Upper lobe of left lung (tissue), 6 donors: ENCODE data around the gene CARD6. TPM values are rescaled to one million over a fixed set of nuclear protein-coding genes. Genes with fewer than 3 reads are reported as not detected.

ENCODE experiments used
- ATAC-seq, 2 donors: fragments of 200-7000 bp; cut with Tn5 transposase; one replicate each; pipeline ENCODE4 v1.9.1; 2022; ENCODE audit warnings: mild to moderate bottlenecking in 2 of 2, moderate library complexity in 2 of 2; ENCODE audit not compliant: low FRiP score in 2 of 2
- DNase-seq, 2 donors: peaks; one replicate each; pipeline ENCODE4 v3.0.0-alpha.2; 2019 to 2020
- H3K27ac ChIP-seq, 4 donors: fragments of 200-600 bp; sonication (generic); one replicate each; pipeline ENCODE4 v1.5.1; 2016 to 2019
- H3K27me3 ChIP-seq, 4 donors: fragments of 200-600 bp; sonication (generic); one replicate each; pipeline ENCODE4 v1.5.1; 2017 to 2019
- H3K36me3 ChIP-seq, 4 donors: fragments of 200-600 bp; sonication (generic); one replicate each; pipeline ENCODE4 v1.5.1; 2016 to 2019
- H3K4me1 ChIP-seq, 4 donors: fragments of 200-600 bp; sonication (generic); one replicate each; pipeline ENCODE4 v1.5.1; 2018 to 2019
- H3K4me3 ChIP-seq, 4 donors: fragments of 200-600 bp; sonication (generic); one replicate each; pipeline ENCODE4 v1.5.1; 2017 to 2019; ENCODE audit warnings: mild to moderate bottlenecking in 2 of 4, moderate library complexity in 1 of 4
- H3K9me3 ChIP-seq, 4 donors: fragments of 200-600 bp; sonication (generic); one replicate each; pipeline ENCODE4 v1.5.1; 2018 to 2019
- CTCF ChIP-seq, 6 experiments: fragments of 450-650 bp in 4 of 6; fragments of 200-600 bp in 2 of 6; sonication (generic) in 2 of 6; IDR thresholded peaks; one replicate each; pipeline ENCODE4 v1.5.1; 2016 to 2019; ENCODE audit warnings: antibody characterized with exemption in 6 of 6
- EP300 ChIP-seq, 4 donors: sonication (generic); formaldehyde crosslinking; IDR thresholded peaks; one replicate each; pipeline ENCODE4 v1.5.1; 2017; ENCODE audit warnings: antibody characterized with exemption in 4 of 4, control low read depth in 2 of 4
- POLR2A ChIP-seq, 4 donors: fragments of 450-650 bp; IDR thresholded peaks; one replicate each; pipeline ENCODE4 v1.5.1; 2016 to 2017; ENCODE audit warnings: antibody characterized with exemption in 4 of 4, mild to moderate bottlenecking in 2 of 4
- POLR2AphosphoS5 ChIP-seq, 2 donors: sonication (generic); formaldehyde crosslinking; IDR thresholded peaks; one replicate each; pipeline ENCODE4 v1.5.1; 2017; ENCODE audit warnings: antibody characterized with exemption in 2 of 2
- WGBS, 2 donors: methylation state at CpG; one replicate each; pipeline ENCODE4 v1.1.5; 2017 to 2018; 5-methylcytosine and 5-hydroxymethylcytosine counted together
- total RNA-seq, 6 donors: library from RNA; depleted of rRNA in 4 of 6; stranded (reverse); fragments of >200 nt in 4 of 6; gene quantifications; one replicate each; pipeline versions ENCODE4 v1.1.0 to v1.2.1, GENCODE V29; 2016 to 2021
- donor health status: DM: no; HTN: no; CAD: no; lungs with moderate emphysema.
- donor health status: DM: no; HTN: yes; CAD: no; lungs with severe emphysema.

Gene CARD6
- total RNA-seq, 6 donors from 2014 or later = 14.7 to 23.9 (median 18.9) TPM

- TF ChIP-seq CTCF (IDR thresholded peaks at IDR 0.05) = no peak
- peak; percentile 12 to 36 for TF ChIP-seq POLR2AphosphoS5 (IDR thresholded peaks at IDR 0.05)
- Histone ChIP-seq H3K9me3 (no peaks in the 10 kb centered on the region), H3K27me3 (no peaks in the 10 kb centered on the region), H3K36me3 (no peaks in the 10 kb centered on the region), H3K4me3 (peak overlapping the region; percentile 76 to 99 (median 94)), H3K27ac (peak overlapping the region; percentile 88 to 98 (median 95)), H3K4me1 (peaks cover 16 to 34% (median 30%) of the 10 kb centered on the region in 4 donors)
- DNase-seq = peak; percentile 84 to 93
- 0 to 1% methylated on average over 13 to 27 of the region's 56 CpGs for WGBS, 2 donors
- peak; percentile 72 to 76 for ATAC-seq
Observed at GRCh38 chr5:40797273-40798011, 43.7 kb upstream of the CARD6 start.

- Histone ChIP-seq H3K36me3 (no peaks in the 10 kb centered on the region), H3K27me3 (no peaks in the 10 kb centered on the region), H3K4me3 (peak within 1 kb of the TSS; percentile 76 to 99 (median 94)), H3K4me1 (peaks cover 16 to 33% (median 30%) of the 10 kb centered on the region in 4 donors), H3K9me3 (no peaks in the 10 kb centered on the region), H3K27ac (peak within 1 kb of the TSS; percentile 88 to 98 (median 95))
- WGBS, 2 donors = 0 to 1% methylated on average over 15 to 54 of the region's 70 CpGs
- ATAC-seq (peak; percentile 98), DNase-seq (peak; percentile 94 to 99)
- peak; percentile 70 to 89 (median 84) for TF ChIP-seq CTCF (IDR thresholded peaks at IDR 0.05)
- TF ChIP-seq POLR2AphosphoS5 (IDR thresholded peaks at IDR 0.05) = peak; percentile 44 to 64
- TF ChIP-seq POLR2A (IDR thresholded peaks at IDR 0.05) = peak in 1 of 4 donors; percentile 71
- no peak for TF ChIP-seq EP300 (IDR thresholded peaks at IDR 0.05)
Observed at GRCh38 chr5:40798012-40798800, 43.0 kb upstream of the CARD6 start, which contains the start of gene PRKAA1. TSS of gene PRKAA1 (minus strand) at chr5:40798374. CDS start at chr5:40798189, 185 bp downstream.

DNA sequence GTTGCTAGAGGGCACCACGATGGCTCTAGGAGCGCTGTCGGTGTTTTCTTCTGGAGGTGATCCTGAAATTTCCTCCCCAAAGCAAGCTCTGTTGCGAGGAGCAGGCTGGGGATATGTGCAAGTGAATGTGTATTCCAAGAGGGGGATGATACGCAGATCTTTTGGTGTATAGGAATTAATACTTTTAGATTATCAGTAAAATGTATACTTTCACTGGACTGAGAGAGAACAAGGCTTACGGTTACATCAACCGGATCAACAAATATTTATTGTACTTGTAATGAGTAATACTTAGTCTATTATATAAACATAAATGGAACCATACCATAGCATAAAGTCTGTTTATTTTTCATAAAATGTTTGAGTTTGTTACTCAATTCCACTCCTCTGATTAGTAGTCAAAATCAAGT lies 42.4 kb upstream of the CARD6 start:
- TF ChIP-seq POLR2A (IDR thresholded peaks at IDR 0.05) = no peak
- TF ChIP-seq CTCF (IDR thresholded peaks at IDR 0.05) = no peak
- TF ChIP-seq POLR2AphosphoS5 (IDR thresholded peaks at IDR 0.05) = no peak
- TF ChIP-seq EP300 (IDR thresholded peaks at IDR 0.05) = no peak
- Histone ChIP-seq H3K27me3 (no peaks in the 10 kb centered on the region), H3K36me3 (no peaks in the 10 kb centered on the region), H3K27ac (peak overlapping the region; percentile 88 to 98 (median 95)), H3K4me1 (peaks cover 16 to 31% (median 28%) of the 10 kb centered on the region in 4 donors), H3K9me3 (no peaks in the 10 kb centered on the region), H3K4me3 (peak overlapping the region; percentile 45 to 98 (median 84))
- no peak for DNase-seq
- ATAC-seq = peak in 1 of 2 donors; percentile 64
- 3 to 6% methylated on average over 7 of the region's 7 CpGs for WGBS, 2 donors

DNA sequence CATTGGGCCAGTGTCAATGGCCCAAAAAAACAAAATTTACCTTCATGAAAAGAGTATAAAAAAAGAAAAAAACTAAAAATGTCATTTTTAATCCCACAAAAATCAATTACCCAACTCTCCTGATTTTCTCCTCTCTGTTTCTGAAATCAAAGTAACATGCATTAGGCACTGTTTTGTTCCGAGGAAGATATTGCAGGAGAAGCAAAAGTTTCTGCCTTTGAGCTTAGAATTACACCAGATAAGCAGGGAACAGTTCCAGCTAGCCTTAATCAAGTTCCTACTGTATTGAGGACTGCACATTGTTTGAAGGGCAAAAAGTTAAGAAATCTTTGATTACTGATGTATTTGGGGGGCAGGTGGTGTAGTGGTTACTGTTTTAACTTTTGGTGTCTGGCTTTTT lies 41.9 kb upstream of the CARD6 start:
- ATAC-seq (no peak), DNase-seq (no peak)
- WGBS, 2 donors = 0 to 63% methylated on average over 1 of the region's 1 CpG
- H3K36me3 ChIP-seq = no peaks in the 10 kb centered on the region
- H3K9me3 ChIP-seq = no peaks in the 10 kb centered on the region
- TF ChIP-seq CTCF (IDR thresholded peaks at IDR 0.05) = no peak
- TF ChIP-seq EP300 (IDR thresholded peaks at IDR 0.05) = no peak
- TF ChIP-seq POLR2AphosphoS5 (IDR thresholded peaks at IDR 0.05) = no peak
- no peak for TF ChIP-seq POLR2A (IDR thresholded peaks at IDR 0.05)
- peaks cover 16 to 31% (median 26%) of the 10 kb centered on the region in 4 donors for H3K4me1 ChIP-seq
- no peaks in the 10 kb centered on the region for H3K27me3 ChIP-seq
- no peak overlapping the region for H3K27ac ChIP-seq
- no peak overlapping the region for H3K4me3 ChIP-seq
